GM19023 (cell line): ENCODE measurements around the gene ADNP.
"Not testable (repeated sequence)": the region's sequence is repeated elsewhere in the genome, so short reads cannot be mapped to it uniquely, and the experiment has no call there.

Experiments used
- ATAC-seq: cut with Tn5 transposase; IDR thresholded peaks from one replicate; pipeline ENCODE4 v1.9.1; 2021; ENCODE audit warnings: mild to moderate bottlenecking, moderate library complexity; ENCODE audit not compliant: unreplicated experiment

The ADNP gene

GRCh38 chr20:50903353-50904051, 27.7 kb downstream of the ADNP start:
- no peak for ATAC-seq

- no peak for ATAC-seq
These were observed 29.9 kb downstream of the ADNP start for GRCh38 chr20:50901301-50901700.

DNA sequence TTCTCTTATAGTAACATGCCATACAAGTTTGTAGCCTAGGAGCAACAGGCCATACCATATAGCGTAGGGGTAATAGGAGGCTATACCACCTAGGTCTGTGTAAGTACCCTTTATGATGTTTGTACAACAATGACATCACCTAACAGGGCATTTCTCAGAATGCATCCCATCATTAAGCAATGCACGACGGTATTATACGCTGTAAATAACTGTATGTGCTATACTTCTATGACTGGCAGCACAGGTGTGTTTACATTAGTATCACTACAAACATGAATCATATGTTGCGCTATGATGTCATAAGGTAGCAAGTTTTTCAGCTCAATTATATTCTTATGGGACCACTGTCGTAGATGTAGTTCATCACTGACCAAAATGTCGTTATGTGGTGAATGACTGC, 31.0 kb downstream of the ADNP start:
- ATAC-seq = no peak

GRCh38 chr20:50898475-50898874, 32.8 kb downstream of the ADNP start:
- no peak for ATAC-seq

GRCh38 chr20:50895111-50895830, 36.0 kb downstream of the ADNP start:
- no peak for ATAC-seq

- ATAC-seq = no peak
These were observed 37.6 kb downstream of the ADNP start for GRCh38 chr20:50893620-50894019.

DNA sequence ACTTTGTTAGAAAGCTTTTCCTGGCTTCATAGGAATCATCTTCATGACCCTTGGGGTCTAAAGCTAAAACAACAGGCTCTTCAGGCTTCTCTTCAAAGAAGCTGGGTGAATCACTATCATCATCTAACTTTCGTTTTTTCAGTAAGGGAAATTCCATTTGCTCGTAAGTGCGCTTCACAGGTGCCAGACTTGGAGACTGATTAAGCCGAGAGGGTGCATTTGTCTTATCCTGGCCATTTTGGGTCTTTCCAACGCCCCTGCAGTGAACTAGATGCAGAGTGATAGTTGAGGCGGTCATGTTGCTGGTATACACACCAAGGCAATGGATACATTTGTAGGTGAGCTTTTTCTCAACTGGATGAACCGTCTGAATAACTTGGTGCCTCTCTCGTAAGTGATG, 38.8 kb downstream of the ADNP start:
- no peak for ATAC-seq

DNA sequence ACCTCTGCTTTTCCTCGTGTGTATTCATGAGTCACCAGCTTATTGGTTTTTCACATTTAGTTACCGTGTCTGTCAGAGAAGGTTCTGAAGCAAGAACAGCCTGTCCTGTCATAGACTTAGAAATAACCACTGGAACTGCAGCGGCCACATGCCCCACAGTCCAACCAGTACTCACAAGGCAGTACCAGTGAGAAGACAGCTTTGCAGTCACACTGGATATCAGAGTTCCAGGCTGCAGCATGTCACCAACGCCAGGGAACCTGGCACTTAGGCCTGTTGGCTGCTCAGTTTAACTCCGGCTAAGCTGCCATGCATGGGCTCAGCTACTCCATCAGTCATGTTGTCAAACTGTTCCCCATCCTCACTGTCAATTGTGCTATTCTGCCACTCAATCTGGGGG, 40.1 kb downstream of the ADNP start:
- ATAC-seq = no peak

DNA sequence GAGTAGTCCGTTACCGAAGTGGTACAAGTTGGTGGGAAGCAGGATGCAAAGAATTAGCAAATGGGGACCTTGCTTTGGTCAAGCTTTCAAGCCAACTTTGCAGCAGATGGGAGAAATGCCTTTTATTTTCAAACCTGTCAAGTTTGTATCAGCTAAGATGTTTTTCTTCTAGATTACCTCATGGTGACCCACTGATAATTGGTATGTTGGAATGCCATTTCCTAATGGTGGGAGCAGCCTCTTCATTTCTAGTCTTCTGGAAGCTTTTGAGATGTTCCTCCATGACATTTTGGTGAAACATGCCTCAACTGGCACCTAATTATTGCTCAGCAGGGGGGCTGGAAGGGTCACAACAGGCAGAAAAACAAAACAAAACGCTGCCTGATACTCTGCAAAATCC, 43.7 kb downstream of the ADNP start:
- ATAC-seq = no peak

DNA sequence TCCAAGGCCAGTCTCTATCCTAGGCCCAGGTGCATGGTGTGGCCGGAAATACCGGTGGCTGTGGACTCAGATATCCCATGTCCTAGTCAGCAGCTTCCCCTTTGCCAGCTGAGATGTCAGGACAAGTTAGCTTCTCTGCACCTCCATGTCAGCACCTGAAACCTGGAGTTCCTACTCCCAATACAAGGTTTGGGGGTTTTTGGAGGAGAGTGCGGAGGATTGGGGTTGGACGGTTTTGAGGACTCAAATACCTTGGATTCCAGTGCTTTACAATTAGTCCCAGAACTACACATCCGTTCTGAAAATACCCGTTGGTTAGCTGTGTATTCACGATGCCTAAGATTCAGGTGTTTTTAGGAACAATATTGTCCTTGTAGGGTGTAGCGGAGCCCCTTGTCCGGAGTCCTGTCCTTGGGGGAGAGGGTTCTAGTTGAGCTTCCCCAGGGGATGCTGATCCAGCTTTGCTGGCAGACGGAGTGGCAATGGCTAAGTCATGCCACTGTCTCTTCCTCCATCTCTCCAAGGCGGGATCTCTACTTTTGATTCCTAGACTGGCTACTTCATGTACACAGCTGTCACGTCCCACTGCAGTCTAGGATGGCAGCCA, 45.0 kb downstream of the ADNP start:
- ATAC-seq = no peak

GRCh38 chr20:50885781-50886180, 45.5 kb downstream of the ADNP start:
- ATAC-seq = no peak

DNA sequence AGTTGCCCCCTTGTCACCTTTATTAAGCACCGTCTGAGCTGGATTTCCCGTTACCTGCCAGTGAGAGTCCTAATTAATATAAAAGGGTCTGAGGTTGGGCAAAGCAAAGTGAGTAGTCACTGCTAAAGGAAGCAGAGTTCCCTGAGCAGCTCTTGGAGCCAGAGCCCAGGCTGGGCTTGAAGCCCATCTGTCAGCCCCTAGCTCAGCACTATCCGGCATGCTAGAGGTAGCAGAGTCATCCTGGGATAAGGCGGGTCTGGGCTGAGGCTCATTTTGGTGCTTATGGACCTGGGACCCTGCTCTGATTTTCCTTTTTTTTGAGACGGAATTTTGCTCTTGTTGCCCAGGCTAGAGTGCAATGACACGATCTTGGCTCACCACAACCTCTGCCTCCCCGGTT, 46.2 kb downstream of the ADNP start:
- ATAC-seq = no peak

DNA sequence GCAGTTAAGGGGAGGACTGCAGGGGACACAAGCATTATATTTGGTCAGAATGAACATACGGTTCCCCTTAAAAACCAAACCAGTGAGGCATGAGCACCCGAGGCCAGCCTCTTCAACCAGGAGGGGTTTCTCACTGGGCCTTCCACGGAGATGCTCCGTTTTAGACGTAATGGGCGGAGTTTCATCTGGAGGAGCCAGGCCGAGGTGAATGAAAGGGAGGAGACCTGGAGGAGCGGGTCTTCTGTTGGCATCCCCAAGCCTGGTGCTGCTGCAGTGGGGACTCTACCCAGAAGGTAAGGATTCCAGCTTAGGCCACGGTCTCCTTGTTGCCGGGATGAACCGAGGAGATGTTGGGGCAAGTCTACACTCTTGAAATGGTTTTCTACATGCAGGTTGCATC, 47.4 kb downstream of the ADNP start:
- ATAC-seq = no peak

DNA sequence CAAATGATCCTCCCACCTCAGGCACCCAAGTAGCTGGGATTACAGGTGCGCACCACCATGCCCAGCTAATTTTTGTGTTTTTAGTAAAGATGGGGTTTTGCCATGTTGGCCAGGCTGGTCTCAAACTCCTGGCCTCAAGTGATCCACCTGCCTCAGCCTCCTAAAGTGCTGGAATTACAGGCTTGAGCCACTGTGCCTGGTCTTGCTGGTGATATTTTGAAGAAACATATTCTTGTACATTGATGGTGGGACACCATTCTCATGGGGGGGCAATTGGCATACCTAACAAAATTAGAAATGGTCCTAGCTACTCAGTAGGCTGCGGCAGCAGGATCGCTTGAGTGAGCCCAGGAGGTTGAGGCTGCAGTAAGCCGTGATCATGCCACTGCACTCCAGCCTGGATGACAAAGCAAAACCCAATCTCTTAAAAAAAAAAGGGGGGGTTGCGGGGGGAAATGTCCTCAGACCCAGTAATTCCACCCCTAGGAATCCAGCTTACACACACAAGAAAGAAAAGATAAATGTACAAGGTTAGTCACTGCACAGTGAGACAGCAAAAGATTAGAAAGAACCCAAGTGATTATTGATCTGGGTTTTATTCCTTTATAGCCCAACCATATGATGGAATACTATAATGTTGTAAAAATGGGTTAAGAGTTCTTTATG, 49.3 kb downstream of the ADNP start:
- ATAC-seq = not testable (repeated sequence)

- no peak for ATAC-seq
These were observed 51.3 kb downstream of the ADNP start for GRCh38 chr20:50879649-50880550.

- no peak for ATAC-seq
These were observed 53.9 kb downstream of the ADNP start for GRCh38 chr20:50877232-50877743.

GRCh38 chr20:50876816-50877215, 54.4 kb downstream of the ADNP start:
- no peak for ATAC-seq

GRCh38 chr20:50876063-50876685, 55.1 kb downstream of the ADNP start:
- no peak for ATAC-seq

DNA sequence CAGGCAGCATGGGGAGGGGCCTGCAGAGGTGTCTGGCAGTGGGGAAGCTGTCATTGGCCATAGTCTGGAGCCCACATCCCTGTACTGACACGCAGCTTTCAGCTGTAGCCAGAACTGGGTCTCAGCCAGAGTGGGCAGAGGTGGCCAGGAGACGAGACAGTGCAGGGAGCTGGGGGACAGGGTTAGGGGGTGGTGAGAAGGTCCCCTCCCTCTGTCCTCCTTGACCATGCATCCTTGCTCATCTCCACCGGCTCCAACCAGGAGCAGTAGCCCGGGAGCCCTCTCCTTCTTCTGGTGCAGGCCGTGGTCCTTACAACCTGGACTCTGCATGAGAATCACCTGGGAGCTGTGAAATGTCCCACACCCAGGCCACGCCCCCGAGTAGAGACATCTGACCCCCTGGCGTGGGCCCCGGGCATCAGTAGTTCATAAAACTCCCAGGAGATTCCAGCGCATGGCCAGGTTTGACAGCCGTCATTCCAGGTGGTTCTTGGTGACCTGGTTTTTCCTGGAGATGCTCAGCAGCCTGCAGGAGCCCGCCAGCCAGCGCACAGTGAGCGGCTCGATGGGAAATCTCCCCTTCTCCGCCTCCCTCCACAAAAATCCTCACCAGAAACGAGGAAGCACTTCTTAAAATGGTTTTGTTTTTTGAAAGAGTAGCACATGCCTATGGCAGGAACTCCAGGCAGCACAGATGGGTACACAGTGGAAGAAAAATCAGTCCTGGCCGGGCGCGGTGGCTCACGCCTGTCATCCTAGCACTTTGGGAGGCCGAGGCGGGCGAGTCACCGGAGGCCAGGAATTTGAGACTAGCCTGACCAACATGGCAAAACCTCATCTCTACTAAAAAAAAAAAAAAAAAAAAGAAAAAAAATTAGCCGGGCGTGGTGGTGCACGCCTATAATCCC, 56.2 kb downstream of the ADNP start:
- no peak for ATAC-seq
